Natural killer cell (primary cell): ENCODE results near the gene ZNF341. TPM values are rescaled to one million over a fixed set of nuclear protein-coding genes. Genes with fewer than 3 reads are reported as not detected.

Source experiments
- ATAC-seq, 3 donors: fragments of 150-1000 bp in 2 of 3; fragments of 200-7000 bp in 1 of 3; cut with Tn5 transposase; 1 replicate in 1 of 3; 2 replicates in 2 of 3; pipeline ENCODE4 v1.10.0; 2021; ENCODE audit warnings: mild to moderate bottlenecking in 2 of 3, moderate library complexity in 2 of 3
- DNase-seq, 2 donors: peaks; one replicate each; pipeline versions ENCODE4 v3.0.0 to v3.0.0-alpha.2; 2013 to 2021; ENCODE audit warnings: mixed read lengths in 1 of 2
- H3K27ac ChIP-seq: one replicate; pipeline ENCODE4 v1.5.1; 2013; ENCODE audit warnings: mild to moderate bottlenecking, low read length
- H3K27me3 ChIP-seq: one replicate; pipeline ENCODE4 v1.6.1; 2013; ENCODE audit warnings: low read length; ENCODE audit not compliant: control insufficient read depth, insufficient read depth
- H3K36me3 ChIP-seq: one replicate; pipeline ENCODE4 v1.6.1; 2013; ENCODE audit warnings: low read length; ENCODE audit not compliant: control insufficient read depth, insufficient read depth
- H3K4me1 ChIP-seq: one replicate; pipeline ENCODE4 v1.6.1; 2013; ENCODE audit warnings: low read length; ENCODE audit not compliant: control insufficient read depth, insufficient read depth
- H3K4me3 ChIP-seq: one replicate; pipeline ENCODE4 v1.5.1; 2013; ENCODE audit warnings: low read length
- H3K9me3 ChIP-seq: one replicate; pipeline ENCODE4 v1.6.1; 2013; ENCODE audit warnings: low read length; ENCODE audit not compliant: control insufficient read depth, insufficient read depth
- H3K27ac Mint-ChIP-seq, 2 donors: one replicate each; pipeline ENCODE4 v1.8.0; 2022; ENCODE audit warnings: mild to moderate bottlenecking in 2 of 2, mixed read lengths in 2 of 2, moderate library complexity in 1 of 2
- H3K27me3 Mint-ChIP-seq, 2 donors: one replicate each; pipeline ENCODE4 v1.8.0; 2022; ENCODE audit warnings: low read depth in 2 of 2, mixed read lengths in 2 of 2
- H3K36me3 Mint-ChIP-seq: one replicate; pipeline ENCODE4 v1.8.0; 2022; ENCODE audit warnings: mixed read lengths
- H3K4me1 Mint-ChIP-seq, 2 donors: one replicate each; pipeline ENCODE4 v1.8.0; 2022; ENCODE audit warnings: mixed read lengths in 2 of 2
- H3K4me3 Mint-ChIP-seq: one replicate; pipeline ENCODE4 v1.8.0; 2022; ENCODE audit warnings: mild to moderate bottlenecking, moderate library complexity, mixed read lengths
- H3K9me3 Mint-ChIP-seq, 2 donors: one replicate each; pipeline ENCODE4 v1.8.0; 2022; ENCODE audit warnings: mixed read lengths in 2 of 2
- WGBS: methylation state at CpG from one replicate; pipeline ENCODE4 v1.1.7; 2013; ENCODE audit warnings: missing lambda C conversion rate; ENCODE audit not compliant: insufficient coverage; 5-methylcytosine and 5-hydroxymethylcytosine counted together
- intact Hi-C: fragments of 100-400 bp; cut with micrococcal nuclease; formaldehyde crosslinking; loops from one replicate; pipeline ENCODE4 v1.14.2; 2022
- total RNA-seq, 4 donors: library from RNA; stranded (reverse); fragments of 120-200 nt in 1 of 4; gene quantifications; one replicate each; pipeline versions ENCODE4 v1.2.3 to v1.2.4, GENCODE V29; 2013 to 2022
- TF ChIP-seq, protein P1 (sequence below): fragments of 200-600 bp; IDR thresholded peaks from one replicate; pipeline ENCODE4 v1.8.0; 2022; ENCODE audit warnings: antibody characterized with exemption

The ZNF341 gene
- total RNA-seq, 3 donors from 2014 or later (not counting 1 experiment from before 2014, with no cell fraction given): 3.6 to 5.1 (median 4.3) TPM

DNA sequence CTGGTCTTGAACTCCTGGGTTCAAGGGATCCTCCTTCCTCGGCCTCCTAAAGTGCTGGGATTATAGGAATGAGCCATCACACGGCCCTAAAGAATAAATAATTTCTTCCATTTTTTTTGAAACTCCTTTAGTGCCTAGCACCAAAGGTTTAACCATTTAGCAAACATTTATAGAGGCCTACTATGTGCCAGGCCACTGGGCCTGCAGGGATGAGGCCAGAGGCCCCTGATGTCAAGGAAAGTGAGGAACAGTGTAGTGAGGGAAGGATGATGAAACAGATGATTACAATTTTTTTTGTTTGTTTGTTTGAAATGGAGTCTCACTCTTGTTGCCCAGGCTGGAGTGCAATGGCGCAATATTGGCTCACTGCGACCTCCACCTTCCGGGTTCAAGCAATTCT, 33.8 kb downstream of the ZNF341 start:
- Histone ChIP-seq H3K4me3 (no peak overlapping the region), H3K27ac (no peak overlapping the region), H3K27me3 (no peaks in the 10 kb centered on the region), H3K36me3 (peaks cover 12% of the 10 kb centered on the region), H3K4me1 (no peaks in the 10 kb centered on the region), H3K9me3 (no peaks in the 10 kb centered on the region)
- no peak for DNase-seq
- Mint-ChIP-seq H3K27ac (no peak overlapping the region), H3K4me3 (no peak overlapping the region), H3K27me3 (no peaks in the 10 kb centered on the region), H3K4me1 (no peaks in the 10 kb centered on the region), H3K36me3 (no peaks in the 10 kb centered on the region), H3K9me3 (no peaks in the 10 kb centered on the region)
- TF ChIP-seq, protein P1, sequence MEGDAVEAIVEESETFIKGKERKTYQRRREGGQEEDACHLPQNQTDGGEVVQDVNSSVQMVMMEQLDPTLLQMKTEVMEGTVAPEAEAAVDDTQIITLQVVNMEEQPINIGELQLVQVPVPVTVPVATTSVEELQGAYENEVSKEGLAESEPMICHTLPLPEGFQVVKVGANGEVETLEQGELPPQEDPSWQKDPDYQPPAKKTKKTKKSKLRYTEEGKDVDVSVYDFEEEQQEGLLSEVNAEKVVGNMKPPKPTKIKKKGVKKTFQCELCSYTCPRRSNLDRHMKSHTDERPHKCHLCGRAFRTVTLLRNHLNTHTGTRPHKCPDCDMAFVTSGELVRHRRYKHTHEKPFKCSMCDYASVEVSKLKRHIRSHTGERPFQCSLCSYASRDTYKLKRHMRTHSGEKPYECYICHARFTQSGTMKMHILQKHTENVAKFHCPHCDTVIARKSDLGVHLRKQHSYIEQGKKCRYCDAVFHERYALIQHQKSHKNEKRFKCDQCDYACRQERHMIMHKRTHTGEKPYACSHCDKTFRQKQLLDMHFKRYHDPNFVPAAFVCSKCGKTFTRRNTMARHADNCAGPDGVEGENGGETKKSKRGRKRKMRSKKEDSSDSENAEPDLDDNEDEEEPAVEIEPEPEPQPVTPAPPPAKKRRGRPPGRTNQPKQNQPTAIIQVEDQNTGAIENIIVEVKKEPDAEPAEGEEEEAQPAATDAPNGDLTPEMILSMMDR: no peak
- no peak for ATAC-seq
- intact Hi-C loops: no loop called here
- WGBS: 99% methylated on average over 5 of the region's 5 CpGs

DNA sequence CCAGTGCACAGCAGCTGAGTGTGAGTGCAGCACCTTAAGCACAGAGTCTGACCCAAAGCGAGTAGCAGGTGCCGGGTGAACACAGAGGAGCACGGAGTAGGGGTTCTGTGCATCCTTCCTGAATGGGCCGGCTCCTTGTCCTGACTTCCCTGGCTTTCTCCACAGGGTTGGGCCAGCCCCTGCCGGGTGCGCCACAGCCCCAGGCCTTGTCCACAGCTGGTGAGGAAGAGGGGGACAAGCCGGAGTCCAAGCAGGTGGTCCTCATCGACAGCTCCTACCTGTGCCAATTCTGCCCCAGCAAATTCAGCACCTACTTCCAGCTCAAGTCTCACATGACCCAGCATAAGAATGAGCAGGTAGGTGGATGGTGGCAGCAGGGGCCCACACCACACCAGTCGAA, 34.9 kb downstream of the ZNF341 start:
- H3K4me3 ChIP-seq: no peak overlapping the region
- no peak overlapping the region for H3K27ac ChIP-seq
- Mint-ChIP-seq H3K4me1 (no peaks in the 10 kb centered on the region), H3K36me3 (no peaks in the 10 kb centered on the region), H3K27me3 (no peaks in the 10 kb centered on the region), H3K4me3 (no peak overlapping the region), H3K9me3 (no peaks in the 10 kb centered on the region), H3K27ac (no peak overlapping the region)
- no peaks in the 10 kb centered on the region for H3K27me3 ChIP-seq
- DNase-seq: no peak
- TF ChIP-seq, protein P1: no peak
- H3K4me1 ChIP-seq: no peaks in the 10 kb centered on the region
- intact Hi-C loops: no loop called here
- H3K36me3 ChIP-seq: peaks cover 12% of the 10 kb centered on the region
- ATAC-seq: no peak
- 97% methylated on average over 9 of the region's 9 CpGs for WGBS
- H3K9me3 ChIP-seq: no peaks in the 10 kb centered on the region

DNA sequence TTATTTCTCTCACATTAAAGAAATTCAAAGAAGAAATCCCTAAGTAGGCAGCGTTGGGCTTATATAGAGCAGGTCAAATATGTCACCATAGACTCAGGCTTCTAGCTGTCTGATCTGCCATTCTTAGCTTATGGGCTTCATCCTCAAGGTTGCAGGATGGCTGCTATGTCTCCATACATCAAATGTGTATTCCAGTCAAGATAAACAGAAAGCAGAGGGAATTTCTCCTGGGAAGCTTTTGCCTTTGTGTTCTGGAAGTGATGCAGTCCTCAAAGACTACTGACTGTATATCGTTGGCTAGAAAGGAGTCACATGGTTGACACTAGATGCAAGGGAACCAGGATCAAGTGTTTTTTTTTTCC, 36.0 kb downstream of the ZNF341 start:
- intact Hi-C loops: no loop called here
- Histone ChIP-seq H3K4me3 (no peak overlapping the region), H3K27me3 (no peaks in the 10 kb centered on the region), H3K4me1 (no peaks in the 10 kb centered on the region), H3K36me3 (peaks cover 12% of the 10 kb centered on the region), H3K27ac (no peak overlapping the region), H3K9me3 (no peaks in the 10 kb centered on the region)
- H3K27ac Mint-ChIP-seq: no peak overlapping the region
- H3K4me1 Mint-ChIP-seq: no peaks in the 10 kb centered on the region
- no peaks in the 10 kb centered on the region for H3K27me3 Mint-ChIP-seq
- no peaks in the 10 kb centered on the region for H3K9me3 Mint-ChIP-seq
- no peak for ATAC-seq
- H3K4me3 Mint-ChIP-seq: no peak overlapping the region
- H3K36me3 Mint-ChIP-seq: no peaks in the 10 kb centered on the region
- 100% methylated on average over 2 of the region's 2 CpGs for WGBS
- no peak for DNase-seq
- TF ChIP-seq, protein P1: no peak

DNA sequence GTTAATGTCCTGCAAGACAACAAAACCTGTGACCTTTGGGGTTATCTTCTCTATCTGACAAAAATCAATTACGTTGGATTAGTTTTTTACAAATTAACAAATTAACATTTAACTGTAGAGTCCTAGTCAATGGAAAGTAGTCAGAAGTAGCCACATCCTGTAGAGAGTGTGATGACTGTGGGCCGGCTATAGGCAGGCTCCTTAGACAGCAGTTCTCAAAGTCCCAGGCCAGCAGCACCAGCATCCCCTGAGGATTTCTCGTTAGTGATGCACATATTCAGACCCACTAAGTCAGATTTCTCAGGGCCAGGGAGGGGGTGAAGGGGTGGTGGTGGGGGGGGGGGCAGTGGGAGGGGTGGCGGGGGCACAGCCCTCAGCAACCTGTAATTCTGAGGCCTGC, 37.2 kb downstream of the ZNF341 start:
- Mint-ChIP-seq H3K36me3 (no peaks in the 10 kb centered on the region), H3K4me1 (no peaks in the 10 kb centered on the region), H3K27ac (no peak overlapping the region), H3K27me3 (no peaks in the 10 kb centered on the region), H3K9me3 (no peaks in the 10 kb centered on the region), H3K4me3 (no peak overlapping the region)
- TF ChIP-seq, protein P1: no peak
- DNase-seq (no peak), ATAC-seq (peak in 1 of 3 donors; percentile 70)
- Histone ChIP-seq H3K27me3 (no peaks in the 10 kb centered on the region), H3K27ac (no peak overlapping the region), H3K4me1 (peaks cover 4% of the 10 kb centered on the region), H3K36me3 (peaks cover 15% of the 10 kb centered on the region), H3K9me3 (no peaks in the 10 kb centered on the region), H3K4me3 (no peak overlapping the region)
- 30% methylated on average over 2 of the region's 4 CpGs for WGBS
- intact Hi-C loops: no loop called here
